Smooth muscle cell (in vitro differentiated cells): ENCODE results near the gene FOXD1. TPM values are rescaled to one million over a fixed set of nuclear protein-coding genes. Genes with fewer than 3 reads are reported as not detected.

ENCODE experiments used
- DNase-seq: peaks from one replicate; lab custom pipeline; 2025; ENCODE audit not compliant: unreplicated experiment; lab: John Stamatoyannopoulos, UW
- H2AFZ ChIP-seq: fragments of 200-600 bp; sonication (generic); 2 replicates; pipeline ENCODE4 v1.6.0; 2016; ENCODE audit warnings: antibody characterized with exemption, low read depth, mild to moderate bottlenecking
- H3F3A ChIP-seq: fragments of 200-600 bp; sonication (generic); 2 replicates; pipeline ENCODE4 v1.6.0; 2017; ENCODE audit warnings: antibody characterized with exemption, low read depth
- H3K27ac ChIP-seq: fragments of 200-600 bp; sonication (generic); 2 replicates; pipeline ENCODE4 v1.5.1; 2016; ENCODE audit warnings: low read depth, mild to moderate bottlenecking
- H3K27me3 ChIP-seq: fragments of 200-600 bp; sonication (generic); 2 replicates; pipeline ENCODE4 v1.6.1; 2016; ENCODE audit warnings: low read depth, mild to moderate bottlenecking
- H3K36me3 ChIP-seq: fragments of 200-600 bp; sonication (generic); 2 replicates; pipeline ENCODE4 v1.5.1; 2016; ENCODE audit warnings: low read depth
- H3K4me1 ChIP-seq: fragments of 200-600 bp; sonication (generic); 2 replicates; pipeline ENCODE4 v1.5.1; 2016; ENCODE audit warnings: low read depth
- H3K4me2 ChIP-seq: fragments of 200-600 bp; sonication (generic); 2 replicates; pipeline ENCODE4 v1.6.0; 2016; ENCODE audit warnings: mild to moderate bottlenecking
- H3K4me3 ChIP-seq: fragments of 200-600 bp; sonication (generic); 2 replicates; pipeline ENCODE4 v1.5.1; 2016; ENCODE audit warnings: mild to moderate bottlenecking
- H3K79me2 ChIP-seq: fragments of 200-600 bp; sonication (generic); 2 replicates; pipeline ENCODE4 v1.6.0; 2016; ENCODE audit warnings: low read depth, mild to moderate bottlenecking
- H3K9ac ChIP-seq: fragments of 200-600 bp; sonication (generic); 2 replicates; pipeline ENCODE4 v1.6.0; 2016; ENCODE audit warnings: low read depth
- H3K9me3 ChIP-seq: fragments of 200-600 bp; sonication (generic); replicated peaks from 2 replicates; pipeline ENCODE4 v1.5.1; 2016; ENCODE audit warnings: low read depth
- H4K20me1 ChIP-seq: fragments of 200-600 bp; sonication (generic); 2 replicates; pipeline ENCODE4 v1.6.0; 2016; ENCODE audit warnings: low read depth
- CTCF ChIP-seq: fragments of 200-600 bp; sonication (generic); IDR thresholded peaks from 2 replicates; pipeline ENCODE4 v1.5.1; 2017; ENCODE audit warnings: borderline replicate concordance, mild to moderate bottlenecking, antibody characterized with exemption; ENCODE audit not compliant: insufficient read depth, poor library complexity, severe bottlenecking
- WGBS: methylation state at CpG from one replicate; pipeline ENCODE4 v1.1.7; 2016; ENCODE audit warnings: low lambda C conversion rate; 5-methylcytosine and 5-hydroxymethylcytosine counted together
- polyA plus RNA-seq: library from polyadenylated mRNA; unstranded; fragments of >200 nt; fragmentation: Nextera tagmentation; extraction: Ambion mirVana; gene quantifications from 2 replicates; pipeline ENCODE4 v1.2.1, GENCODE V29; 2016
- total RNA-seq: library from RNA; depleted of rRNA; stranded (reverse); fragments of >200 nt; gene quantifications from 2 replicates; pipeline ENCODE4 v1.2.3, GENCODE V29; 2014

FOXD1 gene
- total and polyA plus RNA-seq, 2 experiments from 2014 or later: 9.0 to 13.8 TPM

DNA sequence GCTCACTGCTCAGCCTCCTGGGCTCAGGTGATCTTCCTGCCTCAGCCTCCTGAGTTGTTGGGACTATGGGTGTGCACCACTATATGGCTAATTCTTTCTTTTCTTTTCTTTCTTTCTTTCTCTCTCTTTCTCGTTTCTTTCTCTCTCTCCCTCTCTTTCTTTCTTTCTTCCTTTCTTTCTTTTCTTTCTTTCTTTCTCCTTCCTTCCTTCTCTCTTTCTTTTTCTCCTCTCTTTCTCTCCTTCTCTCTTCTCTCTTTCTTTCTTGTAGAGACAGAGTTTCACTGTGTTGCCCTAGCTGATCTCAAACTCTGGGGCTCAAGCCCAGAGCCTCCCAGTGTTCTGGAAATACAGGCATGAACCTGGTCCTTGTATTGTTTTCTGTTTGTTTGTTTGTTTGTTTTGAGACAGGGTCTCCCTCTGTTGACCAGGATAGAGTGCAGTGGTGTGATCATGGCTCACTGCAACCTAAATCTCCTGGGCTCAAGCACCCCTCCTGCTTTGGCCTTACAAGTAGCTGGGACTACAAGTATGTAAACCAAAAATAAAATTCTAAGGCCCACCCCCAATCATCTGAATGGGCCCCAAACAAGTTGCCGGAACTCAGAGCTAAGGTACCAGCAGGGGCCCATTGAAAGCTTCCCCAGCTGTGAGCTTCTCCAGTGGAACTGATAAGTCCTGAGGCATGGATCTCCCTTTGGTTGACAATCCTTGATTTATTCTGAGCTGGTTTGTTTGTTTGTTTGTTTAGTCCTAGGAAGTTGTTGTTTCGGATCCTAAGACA, 37.7 kb upstream of the FOXD1 start:
- DNase-seq: no peak
- WGBS: 69% methylated on average over 3 of the region's 3 CpGs

DNA sequence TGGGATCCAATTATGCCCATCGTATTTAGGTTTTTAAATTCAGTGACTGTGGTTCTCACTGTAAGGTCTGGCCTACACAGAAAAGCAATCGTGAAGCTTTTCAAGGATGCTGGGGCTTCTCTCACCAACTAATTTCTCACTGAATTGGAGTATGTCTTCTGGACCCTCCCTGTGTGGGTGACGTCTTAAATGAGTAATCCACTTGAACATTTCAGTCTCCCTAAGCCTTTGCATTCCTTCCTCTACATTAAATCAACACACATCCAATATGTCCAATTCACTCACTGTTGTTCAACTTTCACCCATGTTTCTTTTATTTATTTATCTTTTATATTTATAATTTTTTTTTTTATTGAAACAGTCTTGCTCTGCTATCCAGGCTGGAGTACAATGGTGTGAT, 37.1 kb upstream of the FOXD1 start:
- H3K27ac ChIP-seq: no peak overlapping the region
- H3F3A ChIP-seq: no peaks in the 10 kb centered on the region
- 75% methylated on average over 3 of the region's 3 CpGs for WGBS
- no peaks in the 10 kb centered on the region for H3K9me3 ChIP-seq
- no peak overlapping the region for H3K4me3 ChIP-seq
- no peak overlapping the region for H2AFZ ChIP-seq
- TF ChIP-seq CTCF: no peak
- H3K27me3 ChIP-seq: no peaks in the 10 kb centered on the region
- no peaks in the 10 kb centered on the region for H4K20me1 ChIP-seq
- DNase-seq: no peak
- H3K4me2 ChIP-seq: no peak overlapping the region
- H3K9ac ChIP-seq: no peak overlapping the region
- H3K4me1 ChIP-seq: no peaks in the 10 kb centered on the region
- H3K79me2 ChIP-seq: no peaks in the 10 kb centered on the region
- H3K36me3 ChIP-seq: no peaks in the 10 kb centered on the region

More for the DNA sequence above, 37.7 kb upstream of the FOXD1 start:
- Histone ChIP-seq H2AFZ (no peak overlapping the region), H3K4me1 (no peaks in the 10 kb centered on the region), H3K36me3 (no peaks in the 10 kb centered on the region), H3K79me2 (no peaks in the 10 kb centered on the region), H3K4me3 (no peak overlapping the region), H3F3A (no peaks in the 10 kb centered on the region), H3K9me3 (no peaks in the 10 kb centered on the region), H3K27me3 (no peaks in the 10 kb centered on the region), H4K20me1 (no peaks in the 10 kb centered on the region), H3K4me2 (no peak overlapping the region), H3K9ac (no peak overlapping the region), H3K27ac (no peak overlapping the region)
- TF ChIP-seq CTCF: no peak

GRCh38 chr5:73484511-73484910, 35.9 kb upstream of the FOXD1 start:
- no peak overlapping the region for H2AFZ ChIP-seq
- no peak for DNase-seq
- H3K4me1 ChIP-seq: no peaks in the 10 kb centered on the region
- no peaks in the 10 kb centered on the region for H3K9me3 ChIP-seq
- H3K4me3 ChIP-seq: no peak overlapping the region
- H3K27ac ChIP-seq: no peak overlapping the region
- H3F3A ChIP-seq: no peaks in the 10 kb centered on the region
- H3K9ac ChIP-seq: no peak overlapping the region
- H3K36me3 ChIP-seq: no peaks in the 10 kb centered on the region
- H4K20me1 ChIP-seq: no peaks in the 10 kb centered on the region
- 93% methylated on average over 1 of the region's 1 CpG for WGBS
- no peaks in the 10 kb centered on the region for H3K27me3 ChIP-seq
- no peak for TF ChIP-seq CTCF
- H3K4me2 ChIP-seq: no peak overlapping the region
- H3K79me2 ChIP-seq: no peaks in the 10 kb centered on the region

- H4K20me1 ChIP-seq: no peaks in the 10 kb centered on the region
- no peak overlapping the region for H3K27ac ChIP-seq
- no peaks in the 10 kb centered on the region for H3K9me3 ChIP-seq
- H3K9ac ChIP-seq: no peak overlapping the region
- DNase-seq: no peak
- 77% methylated on average over 4 of the region's 4 CpGs for WGBS
- no peak overlapping the region for H3K4me2 ChIP-seq
- no peaks in the 10 kb centered on the region for H3F3A ChIP-seq
- TF ChIP-seq CTCF: no peak
- H3K36me3 ChIP-seq: no peaks in the 10 kb centered on the region
- no peaks in the 10 kb centered on the region for H3K27me3 ChIP-seq
- H3K79me2 ChIP-seq: no peaks in the 10 kb centered on the region
- H2AFZ ChIP-seq: no peak overlapping the region
- no peak overlapping the region for H3K4me3 ChIP-seq
- H3K4me1 ChIP-seq: no peaks in the 10 kb centered on the region
Observed at GRCh38 chr5:73483676-73484075, 35.1 kb upstream of the FOXD1 start.
